Stomach smooth muscle (tissue), 2 donors: ENCODE measurements around the gene PODN.

Source experiments
- H3K27ac ChIP-seq: one replicate; pipeline ENCODE4 v1.7.0; 2013; ENCODE audit warnings: mild to moderate bottlenecking, low read length, inconsistent platforms
- H3K27me3 ChIP-seq, 2 donors: one replicate each; pipeline ENCODE4 v1.7.0; 2013; ENCODE audit warnings: low read length in 2 of 2; ENCODE audit not compliant: insufficient read depth in 2 of 2, control insufficient read depth in 1 of 2
- H3K36me3 ChIP-seq, 2 donors: one replicate each; pipeline ENCODE4 v1.7.0; 2013; ENCODE audit warnings: low read length in 2 of 2; ENCODE audit not compliant: control insufficient read depth in 2 of 2, insufficient read depth in 2 of 2
- H3K4me1 ChIP-seq: one replicate; pipeline ENCODE4 v1.7.0; 2013; ENCODE audit warnings: low read length; ENCODE audit not compliant: control insufficient read depth, insufficient read depth
- H3K4me3 ChIP-seq, 2 donors: one replicate each; pipeline ENCODE4 v1.7.0; 2013; ENCODE audit warnings: low read length in 2 of 2
- H3K9ac ChIP-seq, 2 donors: one replicate each; pipeline ENCODE4 v1.7.0; 2013; ENCODE audit warnings: low read length in 2 of 2, mild to moderate bottlenecking in 1 of 2
- H3K9me3 ChIP-seq, 2 donors: one replicate each; pipeline ENCODE4 v1.7.0; 2013; ENCODE audit warnings: low read length in 2 of 2; ENCODE audit not compliant: control insufficient read depth in 2 of 2
- donor health status: healthy.
- donor health status: Pancreatic carcinoma.

PODN gene

DNA sequence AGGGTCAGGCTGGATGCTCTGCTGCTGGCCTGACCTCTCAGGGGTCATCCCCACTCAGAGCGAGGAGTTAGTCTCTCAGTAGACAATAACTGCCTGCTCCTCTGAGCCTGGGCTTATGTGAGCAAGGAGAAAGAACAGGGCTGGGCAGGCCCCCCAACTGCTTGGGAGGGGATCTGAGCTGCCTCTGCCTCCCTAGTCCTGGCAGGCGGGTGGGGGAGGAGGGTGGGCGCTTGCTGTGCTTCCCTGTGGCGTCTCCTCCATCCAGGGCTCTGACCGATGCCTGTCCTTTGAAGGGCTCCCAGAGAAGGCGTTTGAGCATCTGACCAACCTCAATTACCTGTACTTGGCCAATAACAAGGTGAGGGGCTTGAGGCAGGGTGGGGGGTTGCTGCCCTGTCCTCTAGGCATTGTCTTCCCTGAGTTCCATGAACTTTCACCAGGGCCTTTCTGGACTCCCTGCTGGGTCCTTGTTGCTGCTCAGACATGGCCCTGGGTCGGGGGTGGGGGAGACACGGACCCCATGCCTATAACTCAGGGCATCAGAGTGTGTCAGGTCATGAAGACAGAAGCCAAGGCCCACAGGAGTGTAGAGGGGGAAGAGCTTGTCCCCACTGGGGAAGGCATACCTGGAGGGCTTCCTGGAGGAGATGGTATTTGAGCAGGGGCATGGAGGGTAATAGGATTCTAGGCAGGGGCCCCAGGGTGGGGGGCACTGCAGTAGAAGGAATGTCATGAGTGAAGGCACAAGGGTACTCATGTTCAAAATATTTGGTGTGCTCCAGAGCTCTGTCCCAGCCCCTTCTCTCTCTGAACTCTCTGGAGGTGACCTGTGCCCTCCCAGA, 12.5 kb downstream of the PODN start:
- Histone ChIP-seq H3K9ac (no peak overlapping the region), H3K4me1 (peaks cover 3% of the 10 kb centered on the region), H3K27me3 (no peaks in the 10 kb centered on the region), H3K27ac (no peak overlapping the region), H3K4me3 (no peak overlapping the region), H3K36me3 (peaks cover 15 to 23% of the 10 kb centered on the region in 2 donors), H3K9me3 (no peaks in the 10 kb centered on the region)

DNA sequence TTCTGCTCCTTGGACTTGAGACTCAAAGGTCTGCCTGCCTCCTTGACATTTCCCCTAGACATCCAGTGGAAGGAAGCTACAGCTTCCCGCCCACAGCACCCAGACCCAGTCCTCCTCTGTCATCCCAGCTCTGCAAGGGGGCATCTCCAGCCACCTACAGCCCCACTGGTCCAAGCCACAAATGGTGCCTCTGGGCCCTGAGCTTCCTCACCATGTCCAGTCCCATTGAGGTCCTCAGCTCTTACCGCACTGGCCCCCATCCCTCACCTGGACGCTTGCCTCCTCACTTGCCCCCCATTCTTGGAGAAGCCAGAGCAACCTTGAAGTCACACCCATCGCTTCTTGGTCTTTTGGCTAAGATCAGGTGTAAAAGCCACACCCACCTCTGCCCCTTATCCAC, 13.2 kb downstream of the PODN start:
- Histone ChIP-seq H3K9me3 (no peaks in the 10 kb centered on the region), H3K9ac (no peak overlapping the region), H3K4me3 (no peak overlapping the region), H3K4me1 (peaks cover 3% of the 10 kb centered on the region), H3K27me3 (no peaks in the 10 kb centered on the region), H3K36me3 (peaks cover 14 to 23% of the 10 kb centered on the region in 2 donors), H3K27ac (no peak overlapping the region)

DNA sequence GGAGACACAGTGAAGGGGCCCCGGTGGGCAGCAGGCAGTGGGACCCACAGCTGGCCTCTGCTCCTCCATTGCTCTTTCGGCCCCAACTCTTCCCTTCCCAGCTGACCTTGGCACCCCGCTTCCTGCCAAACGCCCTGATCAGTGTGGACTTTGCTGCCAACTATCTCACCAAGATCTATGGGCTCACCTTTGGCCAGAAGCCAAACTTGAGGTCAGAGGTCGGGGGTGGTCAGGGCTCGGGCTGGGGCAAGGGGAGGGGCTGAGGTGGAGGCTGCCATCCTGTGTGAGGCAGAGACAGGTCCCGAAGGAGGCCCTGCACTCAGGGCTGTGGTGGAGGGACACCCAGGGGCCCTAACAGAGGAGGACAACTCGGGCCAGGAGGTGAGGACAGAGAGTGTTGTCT, 13.7 kb downstream of the PODN start:
- Histone ChIP-seq H3K9me3 (no peaks in the 10 kb centered on the region), H3K9ac (no peak overlapping the region), H3K4me3 (no peak overlapping the region), H3K36me3 (peaks cover 12 to 23% of the 10 kb centered on the region in 2 donors), H3K27me3 (no peaks in the 10 kb centered on the region), H3K27ac (no peak overlapping the region), H3K4me1 (peaks cover 3% of the 10 kb centered on the region)

DNA sequence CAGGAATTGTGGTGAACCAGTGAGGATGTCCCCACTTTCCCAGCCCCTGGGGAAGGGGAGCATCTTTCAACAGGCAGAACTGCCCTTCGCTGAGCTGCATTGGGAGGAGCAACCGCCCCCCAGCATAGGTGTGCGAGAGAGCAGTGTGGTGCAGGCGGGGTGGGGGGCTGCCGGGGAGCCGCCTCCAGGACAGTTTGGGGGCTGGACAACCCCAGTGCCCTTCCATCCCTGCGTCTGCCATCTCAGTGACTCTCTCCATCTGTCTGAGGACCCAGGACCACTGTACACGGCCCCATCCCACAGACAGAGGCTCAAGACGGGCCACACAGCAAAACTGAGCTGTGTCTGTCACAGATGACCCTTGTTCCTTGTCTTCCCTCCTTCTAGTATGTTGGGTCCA, 14.2 kb downstream of the PODN start:
- Histone ChIP-seq H3K36me3 (peaks cover 16 to 23% of the 10 kb centered on the region in 2 donors), H3K9ac (no peak overlapping the region), H3K9me3 (no peaks in the 10 kb centered on the region), H3K27ac (no peak overlapping the region), H3K27me3 (no peaks in the 10 kb centered on the region), H3K4me3 (no peak overlapping the region), H3K4me1 (peaks cover 3% of the 10 kb centered on the region)

DNA sequence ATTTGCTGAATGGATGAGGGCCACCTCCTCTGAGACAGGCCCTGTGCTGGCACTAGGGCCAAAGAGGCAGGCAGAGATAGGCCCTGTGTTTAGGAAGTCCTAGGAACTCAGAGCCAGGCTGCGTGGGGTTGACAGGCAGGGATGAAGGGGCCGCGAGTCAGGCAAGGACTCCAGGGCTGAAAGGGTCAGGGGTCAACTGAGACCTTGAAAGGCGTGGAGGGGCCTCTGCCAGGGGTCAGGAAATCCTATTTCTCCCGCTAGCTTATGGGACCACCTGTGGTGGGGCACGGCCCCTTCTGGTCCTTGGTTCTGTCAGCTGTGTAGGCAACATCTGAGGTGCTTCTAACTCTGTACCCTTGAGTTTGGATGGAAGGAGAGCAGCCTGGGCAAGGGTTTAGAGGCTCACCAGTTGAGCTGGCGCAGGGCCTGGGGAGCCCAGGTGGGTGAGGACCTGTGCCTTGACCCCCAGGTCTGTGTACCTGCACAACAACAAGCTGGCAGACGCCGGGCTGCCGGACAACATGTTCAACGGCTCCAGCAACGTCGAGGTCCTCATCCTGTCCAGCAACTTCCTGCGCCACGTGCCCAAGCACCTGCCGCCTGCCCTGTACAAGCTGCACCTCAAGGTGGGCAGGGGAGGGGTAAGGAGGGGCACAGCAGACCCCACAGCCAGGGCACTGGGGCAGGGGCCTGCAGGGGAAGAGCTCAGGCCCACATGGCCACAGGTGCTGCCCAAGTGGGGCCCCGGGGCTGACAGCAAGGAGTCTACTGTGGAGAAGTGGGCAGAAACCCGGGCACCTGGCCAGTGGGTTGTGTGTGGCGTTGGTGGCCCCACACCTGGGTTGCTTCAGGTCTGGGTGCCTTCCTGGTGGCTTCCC, 14.9 kb downstream of the PODN start:
- H3K27me3 ChIP-seq: no peaks in the 10 kb centered on the region
- no peaks in the 10 kb centered on the region for H3K9me3 ChIP-seq
- peaks cover 3% of the 10 kb centered on the region for H3K4me1 ChIP-seq
- no peak overlapping the region for H3K4me3 ChIP-seq
- no peak overlapping the region for H3K27ac ChIP-seq
- H3K9ac ChIP-seq: no peak overlapping the region
- peaks cover 23 to 27% of the 10 kb centered on the region in 2 donors for H3K36me3 ChIP-seq

DNA sequence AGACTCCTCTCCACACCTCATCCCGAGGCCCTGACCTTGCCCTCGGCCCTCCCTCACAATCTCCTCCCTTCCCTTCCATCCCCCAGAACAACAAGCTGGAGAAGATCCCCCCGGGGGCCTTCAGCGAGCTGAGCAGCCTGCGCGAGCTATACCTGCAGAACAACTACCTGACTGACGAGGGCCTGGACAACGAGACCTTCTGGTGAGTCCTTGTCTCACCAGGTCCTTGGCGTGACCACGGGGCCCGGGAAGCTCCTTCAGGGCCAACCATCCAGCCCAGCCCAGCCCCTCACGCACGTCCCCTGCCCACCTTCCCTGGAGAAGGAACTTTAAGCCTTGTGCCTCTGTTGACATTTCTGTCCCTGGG, 15.6 kb downstream of the PODN start:
- peaks cover 3% of the 10 kb centered on the region for H3K4me1 ChIP-seq
- no peak overlapping the region for H3K9ac ChIP-seq
- no peaks in the 10 kb centered on the region for H3K27me3 ChIP-seq
- H3K27ac ChIP-seq: no peak overlapping the region
- no peak overlapping the region for H3K4me3 ChIP-seq
- H3K9me3 ChIP-seq: no peaks in the 10 kb centered on the region
- H3K36me3 ChIP-seq: peaks cover 30 to 34% of the 10 kb centered on the region in 2 donors

DNA sequence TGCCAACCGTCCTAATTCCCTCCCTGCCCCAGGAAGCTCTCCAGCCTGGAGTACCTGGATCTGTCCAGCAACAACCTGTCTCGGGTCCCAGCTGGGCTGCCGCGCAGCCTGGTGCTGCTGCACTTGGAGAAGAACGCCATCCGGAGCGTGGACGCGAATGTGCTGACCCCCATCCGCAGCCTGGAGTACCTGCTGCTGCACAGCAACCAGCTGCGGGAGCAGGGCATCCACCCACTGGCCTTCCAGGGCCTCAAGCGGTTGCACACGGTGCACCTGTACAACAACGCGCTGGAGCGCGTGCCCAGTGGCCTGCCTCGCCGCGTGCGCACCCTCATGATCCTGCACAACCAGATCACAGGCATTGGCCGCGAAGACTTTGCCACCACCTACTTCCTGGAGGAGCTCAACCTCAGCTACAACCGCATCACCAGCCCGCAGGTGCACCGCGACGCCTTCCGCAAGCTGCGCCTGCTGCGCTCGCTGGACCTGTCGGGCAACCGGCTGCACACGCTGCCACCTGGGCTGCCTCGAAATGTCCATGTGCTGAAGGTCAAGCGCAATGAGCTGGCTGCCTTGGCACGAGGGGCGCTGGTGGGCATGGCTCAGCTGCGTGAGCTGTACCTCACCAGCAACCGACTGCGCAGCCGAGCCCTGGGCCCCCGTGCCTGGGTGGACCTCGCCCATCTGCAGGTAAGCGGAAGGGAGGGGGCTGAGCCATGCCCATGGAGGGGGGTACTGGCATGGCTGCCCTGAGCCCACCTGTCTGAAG, 16.5 kb downstream of the PODN start:
- peaks cover 33 to 39% of the 10 kb centered on the region in 2 donors for H3K36me3 ChIP-seq
- no peaks in the 10 kb centered on the region for H3K9me3 ChIP-seq
- H3K27me3 ChIP-seq: no peaks in the 10 kb centered on the region
- no peak overlapping the region for H3K9ac ChIP-seq
- H3K4me1 ChIP-seq: peaks cover 5% of the 10 kb centered on the region
- no peak overlapping the region for H3K4me3 ChIP-seq
- H3K27ac ChIP-seq: no peak overlapping the region

DNA sequence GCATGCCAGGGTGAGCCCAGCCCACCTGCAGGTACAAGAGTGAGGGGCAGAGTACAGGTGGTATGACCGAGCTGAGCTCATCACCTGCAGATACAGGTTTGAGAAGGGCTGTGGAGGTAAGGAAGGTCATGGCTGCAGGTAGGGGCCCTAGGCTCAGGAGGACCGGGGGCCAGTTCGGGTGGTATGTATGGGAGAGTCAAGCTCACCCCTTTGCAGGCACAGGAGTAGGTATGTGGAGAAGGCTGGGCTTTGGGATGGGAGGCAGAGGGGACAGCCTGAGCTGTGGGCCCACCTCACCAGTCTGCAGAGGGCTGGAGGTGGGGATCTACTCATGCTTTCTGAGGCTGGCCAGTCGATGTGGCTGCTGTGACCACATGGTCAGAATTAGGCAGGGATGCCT, 17.2 kb downstream of the PODN start:
- peaks cover 33 to 39% of the 10 kb centered on the region in 2 donors for H3K36me3 ChIP-seq

DNA sequence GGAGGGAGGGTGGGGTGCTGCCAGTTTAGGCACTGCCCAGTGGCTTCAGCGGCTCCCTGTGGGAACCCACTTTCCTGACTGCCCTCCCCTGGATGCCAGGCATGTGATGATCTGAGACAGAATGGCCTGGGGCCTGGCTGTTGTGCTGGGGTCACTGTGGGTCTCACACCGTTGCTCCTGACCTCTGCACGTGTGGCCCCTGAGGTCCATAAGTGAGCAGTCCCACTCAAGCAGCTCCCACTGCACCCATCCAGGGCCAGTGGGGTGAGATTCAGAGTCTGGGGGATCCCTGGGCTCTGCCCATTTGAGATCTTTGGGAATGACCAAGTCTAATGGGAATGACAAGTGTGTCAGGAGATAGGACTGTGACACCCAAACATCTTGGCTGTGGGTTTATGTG, 18.0 kb downstream of the PODN start:
- Histone ChIP-seq H3K27me3 (no peaks in the 10 kb centered on the region), H3K36me3 (peaks cover 38 to 45% of the 10 kb centered on the region in 2 donors), H3K4me3 (no peak overlapping the region), H3K4me1 (peaks cover 12% of the 10 kb centered on the region), H3K9me3 (no peaks in the 10 kb centered on the region), H3K9ac (no peak overlapping the region), H3K27ac (no peak overlapping the region)

More for the DNA sequence above, 17.2 kb downstream of the PODN start:
- H3K4me3 ChIP-seq: no peak overlapping the region
- no peaks in the 10 kb centered on the region for H3K27me3 ChIP-seq
- H3K4me1 ChIP-seq: peaks cover 8% of the 10 kb centered on the region
- no peaks in the 10 kb centered on the region for H3K9me3 ChIP-seq
- no peak overlapping the region for H3K9ac ChIP-seq
- no peak overlapping the region for H3K27ac ChIP-seq

DNA sequence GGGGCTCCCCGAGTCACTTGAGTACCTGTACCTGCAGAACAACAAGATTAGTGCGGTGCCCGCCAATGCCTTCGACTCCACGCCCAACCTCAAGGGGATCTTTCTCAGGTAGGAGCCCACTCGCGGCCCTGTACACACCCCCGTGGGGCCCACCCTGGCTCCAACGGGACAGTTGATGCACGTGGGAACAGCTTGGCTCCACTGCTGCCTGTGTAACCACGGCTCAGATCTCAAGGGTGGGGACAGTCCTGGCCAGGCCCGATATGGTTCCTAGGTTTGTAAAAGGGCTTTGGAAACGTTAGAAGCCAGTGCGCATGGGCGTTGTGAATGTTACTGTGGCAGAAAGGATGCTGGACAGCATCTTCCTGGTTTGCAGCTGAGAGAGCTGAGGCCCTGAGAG, 18.8 kb downstream of the PODN start:
- Histone ChIP-seq H3K9me3 (no peaks in the 10 kb centered on the region), H3K4me1 (peaks cover 13% of the 10 kb centered on the region), H3K27ac (no peak overlapping the region), H3K36me3 (peaks cover 38 to 49% of the 10 kb centered on the region in 2 donors), H3K9ac (no peak overlapping the region), H3K27me3 (no peaks in the 10 kb centered on the region), H3K4me3 (no peak overlapping the region)
